Fibroblast of pulmonary artery (primary cell): ENCODE measurements around the gene HPS1.
A peak's percentile ranks its signal among the peaks of the same experiment; 100 is the strongest.

Source experiments
- DNase-seq: peaks from one replicate; pipeline ENCODE4 v3.0.0-alpha.2; 2010; ENCODE audit warnings: low read depth
- H3K4me3 ChIP-seq: replicated peaks from 2 replicates; pipeline ENCODE4 v1.5.1; 2011; ENCODE audit warnings: low read depth, mild to moderate bottlenecking, control low read depth, low read length, moderate library complexity
- TF ChIP-seq, protein P1 (sequence below): IDR thresholded peaks from 2 replicates; pipeline ENCODE4 v1.5.1; 2011; ENCODE audit warnings: mild to moderate bottlenecking, control low read depth, low read length, inconsistent platforms; ENCODE audit errors: missing control alignments

HPS1 gene

GRCh38 chr10:98414932-98415730 lies 31.6 kb downstream of the HPS1 start, which contains the start of gene PYROXD2:
TSS of gene PYROXD2 (minus strand) at chr10:98415182. CDS start at chr10:98415135, 47 bp downstream.
- TF ChIP-seq, protein P1, sequence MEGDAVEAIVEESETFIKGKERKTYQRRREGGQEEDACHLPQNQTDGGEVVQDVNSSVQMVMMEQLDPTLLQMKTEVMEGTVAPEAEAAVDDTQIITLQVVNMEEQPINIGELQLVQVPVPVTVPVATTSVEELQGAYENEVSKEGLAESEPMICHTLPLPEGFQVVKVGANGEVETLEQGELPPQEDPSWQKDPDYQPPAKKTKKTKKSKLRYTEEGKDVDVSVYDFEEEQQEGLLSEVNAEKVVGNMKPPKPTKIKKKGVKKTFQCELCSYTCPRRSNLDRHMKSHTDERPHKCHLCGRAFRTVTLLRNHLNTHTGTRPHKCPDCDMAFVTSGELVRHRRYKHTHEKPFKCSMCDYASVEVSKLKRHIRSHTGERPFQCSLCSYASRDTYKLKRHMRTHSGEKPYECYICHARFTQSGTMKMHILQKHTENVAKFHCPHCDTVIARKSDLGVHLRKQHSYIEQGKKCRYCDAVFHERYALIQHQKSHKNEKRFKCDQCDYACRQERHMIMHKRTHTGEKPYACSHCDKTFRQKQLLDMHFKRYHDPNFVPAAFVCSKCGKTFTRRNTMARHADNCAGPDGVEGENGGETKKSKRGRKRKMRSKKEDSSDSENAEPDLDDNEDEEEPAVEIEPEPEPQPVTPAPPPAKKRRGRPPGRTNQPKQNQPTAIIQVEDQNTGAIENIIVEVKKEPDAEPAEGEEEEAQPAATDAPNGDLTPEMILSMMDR: no peak
- DNase-seq: peak; percentile 94

DNA sequence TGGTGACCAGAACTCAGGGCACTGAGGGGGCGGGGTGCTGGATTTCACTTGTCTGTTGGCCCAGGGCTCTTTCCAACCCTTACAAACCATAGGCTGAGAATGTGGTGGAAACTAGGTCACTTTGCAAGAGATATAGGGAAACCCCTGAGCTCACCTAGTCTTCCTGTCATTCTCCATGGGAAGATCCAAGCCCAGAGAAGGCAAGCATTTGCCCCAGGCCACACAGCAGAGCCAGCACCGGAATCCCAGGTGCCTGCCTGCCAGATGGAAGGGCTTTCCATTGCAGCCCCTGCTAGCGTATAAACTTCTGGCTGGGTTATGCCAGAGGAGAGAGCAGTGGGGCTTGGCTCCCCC lies 32.2 kb downstream of the HPS1 start:
- H3K4me3 ChIP-seq: peak overlapping the region; percentile 73
- DNase-seq: no peak
- TF ChIP-seq, protein P1: no peak

More at GRCh38 chr10:98414932-98415730, 31.6 kb downstream of the HPS1 start, which contains the start of gene PYROXD2:
- peak within 1 kb of the TSS; percentile 73 for H3K4me3 ChIP-seq

- no peak overlapping the region for H3K4me3 ChIP-seq
- peak; percentile 16 for DNase-seq
- TF ChIP-seq, protein P1: no peak
Observed at GRCh38 chr10:98411768-98412167, 35.0 kb downstream of the HPS1 start.

GRCh38 chr10:98411166-98411565 lies 35.6 kb downstream of the HPS1 start:
- DNase-seq: no peak
- TF ChIP-seq, protein P1: no peak
- H3K4me3 ChIP-seq: no peak overlapping the region

DNA sequence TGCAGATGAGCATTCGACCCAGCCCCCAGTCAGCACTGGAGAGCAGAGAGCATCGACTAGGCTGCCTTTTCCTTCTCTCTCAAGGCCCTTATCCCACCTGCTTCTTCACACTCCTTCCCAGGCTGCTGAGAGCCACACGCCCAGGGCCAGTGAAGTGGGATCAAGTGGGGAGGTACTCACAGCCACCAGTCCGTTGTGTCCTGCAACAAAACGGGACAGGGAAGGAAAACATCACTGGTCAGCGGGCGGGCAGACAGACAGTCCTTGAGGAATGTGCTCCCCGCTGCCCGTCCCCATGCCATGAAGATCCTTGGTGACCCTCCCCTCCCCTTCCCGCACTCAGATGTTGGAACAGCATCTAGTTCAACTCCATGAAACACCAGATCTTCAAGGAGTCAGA lies 36.0 kb downstream of the HPS1 start:
- H3K4me3 ChIP-seq: no peak overlapping the region
- no peak for DNase-seq
- TF ChIP-seq, protein P1: no peak

DNA sequence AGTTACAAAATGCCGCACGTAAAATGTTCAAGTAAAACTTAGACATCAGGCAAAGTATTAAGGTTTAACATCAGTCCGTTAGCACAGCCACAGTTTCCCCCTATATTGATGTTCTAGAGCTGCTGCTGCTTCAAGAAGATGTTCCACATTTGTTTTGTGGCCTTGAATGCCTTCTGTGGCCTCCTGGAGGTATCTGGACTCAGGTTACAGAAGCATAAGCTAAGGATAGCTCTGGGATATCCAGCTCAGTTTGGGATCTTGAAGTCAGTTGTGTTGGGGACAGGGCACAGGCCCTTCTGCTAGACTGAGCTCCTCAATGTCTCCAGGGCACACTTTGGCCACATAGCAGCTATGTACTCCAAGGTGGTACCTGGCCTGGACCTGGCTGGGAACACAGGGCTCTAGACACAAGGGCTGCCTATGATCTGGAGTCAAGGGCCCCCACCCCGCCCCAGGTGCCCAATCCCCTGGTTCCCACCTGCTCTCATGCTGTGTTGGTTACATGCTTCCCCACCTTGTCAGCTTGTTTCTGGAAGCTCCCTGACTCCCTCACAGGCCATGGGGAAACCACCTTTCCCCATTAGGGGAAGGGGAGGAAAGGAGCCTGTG lies 36.5 kb downstream of the HPS1 start:
- DNase-seq: no peak
- H3K4me3 ChIP-seq: no peak overlapping the region
- TF ChIP-seq, protein P1: no peak
